ENCODE measurements around the gene CADM4. TPM values are rescaled to one million over a fixed set of nuclear protein-coding genes. Genes with fewer than 3 reads are reported as not detected.
A peak's percentile ranks its signal among the peaks of the same experiment; 100 is the strongest.

CADM4 gene
- polyA plus RNA-seq, 1 donor (not counting 4 experiments of a cell fraction or from before 2014, with no cell fraction given), result 4.3 TPM

DNA sequence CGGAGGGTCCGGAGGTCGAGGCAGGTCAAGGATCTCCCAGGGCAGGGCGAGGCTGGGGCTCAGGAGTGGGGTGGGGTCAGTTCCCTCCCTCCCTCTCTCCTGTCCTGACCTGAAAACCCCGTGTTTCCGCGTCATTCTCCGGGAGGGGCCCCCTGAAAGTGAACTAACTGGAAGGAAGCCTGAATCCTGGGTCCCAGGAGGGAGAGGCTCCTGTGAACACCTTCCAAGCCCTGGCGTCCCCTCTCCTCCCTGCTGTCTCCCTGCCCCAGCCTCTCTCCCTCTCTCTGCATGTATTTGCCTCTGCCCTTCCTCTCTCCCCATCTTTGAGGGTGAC lies 741 bp upstream of the CADM4 start:
- no peak for DNase-seq (ENCODE audit: low read depth, low spot score)
- H4K20me1 ChIP-seq (ENCODE audit: control insufficient read depth, extremely low read depth, insufficient read depth, low read length), result no peaks in the 10 kb centered on the region
- TF ChIP-seq, protein P1, sequence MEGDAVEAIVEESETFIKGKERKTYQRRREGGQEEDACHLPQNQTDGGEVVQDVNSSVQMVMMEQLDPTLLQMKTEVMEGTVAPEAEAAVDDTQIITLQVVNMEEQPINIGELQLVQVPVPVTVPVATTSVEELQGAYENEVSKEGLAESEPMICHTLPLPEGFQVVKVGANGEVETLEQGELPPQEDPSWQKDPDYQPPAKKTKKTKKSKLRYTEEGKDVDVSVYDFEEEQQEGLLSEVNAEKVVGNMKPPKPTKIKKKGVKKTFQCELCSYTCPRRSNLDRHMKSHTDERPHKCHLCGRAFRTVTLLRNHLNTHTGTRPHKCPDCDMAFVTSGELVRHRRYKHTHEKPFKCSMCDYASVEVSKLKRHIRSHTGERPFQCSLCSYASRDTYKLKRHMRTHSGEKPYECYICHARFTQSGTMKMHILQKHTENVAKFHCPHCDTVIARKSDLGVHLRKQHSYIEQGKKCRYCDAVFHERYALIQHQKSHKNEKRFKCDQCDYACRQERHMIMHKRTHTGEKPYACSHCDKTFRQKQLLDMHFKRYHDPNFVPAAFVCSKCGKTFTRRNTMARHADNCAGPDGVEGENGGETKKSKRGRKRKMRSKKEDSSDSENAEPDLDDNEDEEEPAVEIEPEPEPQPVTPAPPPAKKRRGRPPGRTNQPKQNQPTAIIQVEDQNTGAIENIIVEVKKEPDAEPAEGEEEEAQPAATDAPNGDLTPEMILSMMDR (optimal IDR thresholded peaks at IDR 0.05 in 1 of 3, IDR thresholded peaks at IDR 0.05 in 1 of 3, conservative IDR thresholded peaks at IDR 0.05 in 1 of 3; ENCODE audit: extremely low read depth in 1 of 3, insufficient read depth in 2 of 3, low read length in 3 of 3), result no peak
- no peak for TF ChIP-seq EZH2 (IDR thresholded peaks at IDR 0.05; ENCODE audit: low read length)
- H3K4me1 ChIP-seq (ENCODE audit: control insufficient read depth, extremely low read depth, insufficient read depth, low read length), result peaks cover 7% of the 10 kb centered on the region
- H2AFZ ChIP-seq (ENCODE audit: control insufficient read depth, low read length), result peak overlapping the region; percentile 66
- H3K9me3 ChIP-seq (ENCODE audit: control insufficient read depth, low read depth, low read length), result no peaks in the 10 kb centered on the region
- H3K4me3 ChIP-seq (ENCODE audit: control insufficient read depth in 2 of 3, extremely low read depth in 1 of 3, insufficient read depth in 2 of 3, low read depth in 1 of 3, low read length in 3 of 3), result peak overlapping the region in 2 of 3 experiments; percentile 49 to 58
- FAIRE-seq, result no peak
- H3K27me3 ChIP-seq (ENCODE audit: control insufficient read depth, extremely low read depth, insufficient read depth, low read length), result peaks cover 15% of the 10 kb centered on the region
- no peaks in the 10 kb centered on the region for H3K9me1 ChIP-seq (ENCODE audit: control insufficient read depth, extremely low read depth, insufficient read depth, low read length)
- no peaks in the 10 kb centered on the region for H3K36me3 ChIP-seq (ENCODE audit: control insufficient read depth in 2 of 2, extremely low read depth in 1 of 2, insufficient read depth in 2 of 2, low read length in 2 of 2)
- H3K4me2 ChIP-seq (ENCODE audit: control insufficient read depth, extremely low read depth, insufficient read depth, low read depth, low read length), result peak overlapping the region; percentile 74
- H3K9ac ChIP-seq (ENCODE audit: control insufficient read depth, extremely low read depth, insufficient read depth, low read length), result no peak overlapping the region
- no peak overlapping the region for H3K27ac ChIP-seq (ENCODE audit: control insufficient read depth, insufficient read depth, low read length)
- dilution Hi-C loops (cut with MboI; ENCODE audit: extremely low pct_ligation_motif_present, low sequenced_read_pairs), result no loop called here
- no peaks in the 10 kb centered on the region for H3K79me2 ChIP-seq (ENCODE audit: control insufficient read depth, insufficient read depth, low read length)

DNA sequence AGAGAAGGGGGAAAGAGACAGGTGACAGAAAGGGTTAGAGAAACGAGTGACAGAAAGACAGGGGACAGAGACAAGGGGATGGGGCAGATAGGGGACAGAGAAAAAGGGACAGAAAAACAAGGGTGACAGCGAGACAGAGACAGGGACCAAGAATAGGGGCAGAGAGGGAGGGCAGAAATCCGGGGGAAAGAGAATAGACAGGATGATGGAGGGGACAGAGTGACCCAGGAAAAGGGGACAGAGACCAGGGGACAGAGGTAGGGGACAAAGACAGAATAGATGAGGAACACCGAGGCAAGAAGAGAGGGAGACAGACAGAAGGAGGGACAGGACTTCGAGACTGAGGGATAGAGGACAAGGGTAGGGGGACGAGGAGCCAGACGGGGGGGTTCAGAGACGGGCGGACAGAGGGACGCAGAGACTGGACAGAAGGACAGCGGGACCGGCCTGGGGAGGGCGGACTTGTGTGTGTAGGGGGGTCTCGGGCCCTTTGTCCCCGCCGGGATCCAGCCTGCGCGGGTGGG lies 593 bp downstream of the CADM4 start:
- Histone ChIP-seq H3K4me2 (ENCODE audit: control insufficient read depth, extremely low read depth, insufficient read depth, low read depth, low read length) (peak overlapping the region; percentile 27), H3K27me3 (ENCODE audit: control insufficient read depth, extremely low read depth, insufficient read depth, low read length) (peaks cover 15% of the 10 kb centered on the region), H3K9me1 (ENCODE audit: control insufficient read depth, extremely low read depth, insufficient read depth, low read length) (no peaks in the 10 kb centered on the region), H3K4me3 (ENCODE audit: control insufficient read depth in 2 of 3, extremely low read depth in 1 of 3, insufficient read depth in 2 of 3, low read depth in 1 of 3, low read length in 3 of 3) (peak overlapping the region; percentile 21 to 36 (median 32)), H3K9me3 (ENCODE audit: control insufficient read depth, low read depth, low read length) (no peaks in the 10 kb centered on the region), H3K79me2 (ENCODE audit: control insufficient read depth, insufficient read depth, low read length) (no peaks in the 10 kb centered on the region), H3K27ac (ENCODE audit: control insufficient read depth, insufficient read depth, low read length) (no peak overlapping the region), H3K9ac (ENCODE audit: control insufficient read depth, extremely low read depth, insufficient read depth, low read length) (peak overlapping the region; percentile 9), H3K4me1 (ENCODE audit: control insufficient read depth, extremely low read depth, insufficient read depth, low read length) (peaks cover 14% of the 10 kb centered on the region), H3K36me3 (ENCODE audit: control insufficient read depth in 2 of 2, extremely low read depth in 1 of 2, insufficient read depth in 2 of 2, low read length in 2 of 2) (no peaks in the 10 kb centered on the region), H4K20me1 (ENCODE audit: control insufficient read depth, extremely low read depth, insufficient read depth, low read length) (no peaks in the 10 kb centered on the region), H2AFZ (ENCODE audit: control insufficient read depth, low read length) (no peak overlapping the region)
- TF ChIP-seq, protein P1 (optimal IDR thresholded peaks at IDR 0.05 in 1 of 3, IDR thresholded peaks at IDR 0.05 in 1 of 3, conservative IDR thresholded peaks at IDR 0.05 in 1 of 3; ENCODE audit: extremely low read depth in 1 of 3, insufficient read depth in 2 of 3, low read length in 3 of 3), result no peak
- no peak for TF ChIP-seq EZH2 (IDR thresholded peaks at IDR 0.05; ENCODE audit: low read length)
- DNase-seq (ENCODE audit: low read depth, low spot score), result no peak
- dilution Hi-C loops (cut with MboI; ENCODE audit: extremely low pct_ligation_motif_present, low sequenced_read_pairs), result no loop called here
- FAIRE-seq, result no peak

All from keratinocyte (primary cell).